ENCODE data around the gene ITGB3BP.
"Not testable (repeated sequence)": the region's sequence is repeated elsewhere in the genome, so short reads cannot be mapped to it uniquely, and the experiment has no call there.

ITGB3BP gene

DNA sequence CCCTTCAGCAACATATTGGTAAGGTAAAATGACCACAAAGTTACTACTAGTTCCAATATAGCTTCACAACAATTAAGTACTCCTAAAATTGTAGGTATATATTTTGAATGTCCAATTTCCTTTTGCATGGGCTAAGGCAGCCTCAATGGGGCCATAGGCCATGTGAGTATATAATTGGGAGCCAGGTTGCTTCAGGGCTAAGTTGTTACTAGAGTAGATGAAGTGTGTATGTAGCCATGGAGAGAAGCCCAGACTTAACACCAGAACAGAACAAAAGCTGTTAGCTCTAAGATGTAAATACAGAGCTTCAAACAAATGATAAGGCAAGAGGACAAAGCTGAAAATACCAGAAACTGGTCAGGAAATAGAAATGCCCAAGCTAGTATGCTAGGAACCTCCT is 16.2 kb downstream of the ITGB3BP start:
- no peak for DNase-seq (ENCODE audit: low read depth)

DNA sequence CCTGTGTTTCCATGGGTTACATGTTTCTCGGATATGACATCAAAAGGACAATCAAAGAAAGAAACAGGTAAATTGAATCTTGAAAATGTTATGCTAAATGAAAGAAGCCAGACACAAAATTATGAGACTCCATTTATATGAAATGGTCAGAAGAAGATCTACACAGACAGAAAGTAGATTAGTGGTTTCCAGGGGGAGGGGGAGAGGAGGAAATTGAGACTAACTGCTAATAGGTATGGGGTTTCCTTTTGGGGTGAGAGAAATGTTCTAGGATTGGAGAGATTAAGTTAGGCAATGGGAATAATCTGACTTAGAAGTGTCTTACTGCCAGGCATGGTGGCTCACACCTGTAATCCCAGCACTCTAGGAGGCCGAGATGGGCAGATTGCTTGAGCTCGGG is 21.8 kb downstream of the ITGB3BP start:
- DNase-seq (ENCODE audit: low read depth), result no peak

DNA sequence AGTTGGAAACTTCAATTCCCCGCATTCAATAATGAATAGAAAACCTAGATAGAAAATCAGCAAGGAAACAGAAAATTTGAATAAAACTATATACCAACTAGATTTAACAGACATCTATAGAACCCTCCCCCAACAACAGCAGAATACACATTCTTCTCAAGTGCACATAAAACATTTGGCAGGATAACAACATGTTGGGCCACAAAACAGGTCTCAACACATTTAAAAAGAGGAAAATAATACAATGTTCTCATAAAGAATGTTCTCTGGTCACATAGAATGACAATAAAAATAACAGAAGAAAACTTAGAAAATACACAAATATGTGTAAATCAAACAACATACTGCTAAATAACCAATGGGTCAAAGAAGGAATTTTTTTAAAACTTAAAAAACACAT is 24.9 kb downstream of the ITGB3BP start:
- no peak for DNase-seq (ENCODE audit: low read depth)

DNA sequence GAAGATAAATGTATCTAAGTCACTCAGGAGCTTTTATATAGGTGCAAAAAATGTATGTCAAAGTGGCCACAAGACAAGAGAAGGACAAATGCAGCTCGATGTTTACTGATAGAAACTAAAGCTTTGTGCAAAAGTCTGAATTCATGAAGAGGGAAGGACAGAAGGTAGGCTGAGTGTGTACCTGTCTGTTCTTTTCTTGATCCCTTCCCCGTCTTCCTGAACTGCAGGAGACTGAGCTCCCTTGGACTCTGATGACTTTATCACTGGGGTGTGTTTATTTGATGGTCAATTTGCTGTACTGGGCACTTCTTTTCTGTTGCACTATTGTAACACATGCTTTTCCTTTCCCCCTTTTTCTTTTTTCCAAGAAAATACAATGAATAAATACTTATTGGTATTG is 25.4 kb downstream of the ITGB3BP start:
- no peak for DNase-seq (ENCODE audit: low read depth)

DNA sequence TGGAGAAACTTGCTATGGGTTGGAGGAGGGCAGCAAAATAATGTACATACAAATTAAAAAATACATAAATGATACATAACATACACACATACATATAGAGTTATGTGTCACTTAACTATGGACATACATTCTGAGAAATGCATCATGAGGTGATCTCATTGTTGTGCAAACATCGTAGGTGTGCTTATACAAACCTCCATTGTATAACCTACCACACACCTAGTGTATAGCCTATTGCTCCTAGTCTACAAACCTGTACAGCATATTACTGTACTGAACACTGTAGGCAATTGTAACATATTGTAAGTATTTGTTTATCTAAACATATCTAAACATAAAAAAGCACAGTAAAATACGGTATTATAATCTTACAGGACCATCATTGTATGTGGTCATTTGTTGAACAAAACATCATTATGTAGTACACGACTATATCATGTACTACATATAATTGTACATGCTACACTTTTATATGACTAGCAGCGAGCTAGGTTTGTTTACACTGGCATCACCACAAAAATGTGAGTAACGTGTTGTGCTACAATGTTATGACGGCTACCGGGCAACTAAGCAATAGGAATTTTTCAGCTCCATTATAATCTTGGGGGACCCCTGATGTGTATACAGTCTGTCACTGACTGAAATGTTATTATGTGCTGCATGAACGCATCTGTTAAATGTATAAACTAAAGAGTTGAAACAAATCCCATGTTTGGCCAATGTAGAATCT is 35.5 kb downstream of the ITGB3BP start:
- no peak for DNase-seq (ENCODE audit: low read depth)

DNA sequence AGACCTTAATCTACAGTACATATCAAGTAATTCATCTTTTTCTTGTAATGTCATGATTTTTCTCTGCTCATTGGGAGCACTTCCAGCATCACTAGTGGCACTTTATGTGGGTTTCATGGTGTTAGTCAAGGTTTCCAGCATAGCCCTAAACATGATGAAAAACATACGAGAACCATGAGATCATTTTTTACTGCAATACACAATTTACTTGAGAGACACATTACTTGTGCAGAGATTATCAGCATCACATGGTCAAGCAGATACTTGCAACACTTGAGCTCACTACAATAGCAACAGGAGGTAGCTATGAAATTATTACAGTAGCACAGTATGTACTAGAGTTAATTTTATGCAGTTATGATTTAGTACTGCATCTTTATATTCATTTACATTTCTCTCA is 36.4 kb downstream of the ITGB3BP start:
- DNase-seq (ENCODE audit: low read depth), result no peak

DNA sequence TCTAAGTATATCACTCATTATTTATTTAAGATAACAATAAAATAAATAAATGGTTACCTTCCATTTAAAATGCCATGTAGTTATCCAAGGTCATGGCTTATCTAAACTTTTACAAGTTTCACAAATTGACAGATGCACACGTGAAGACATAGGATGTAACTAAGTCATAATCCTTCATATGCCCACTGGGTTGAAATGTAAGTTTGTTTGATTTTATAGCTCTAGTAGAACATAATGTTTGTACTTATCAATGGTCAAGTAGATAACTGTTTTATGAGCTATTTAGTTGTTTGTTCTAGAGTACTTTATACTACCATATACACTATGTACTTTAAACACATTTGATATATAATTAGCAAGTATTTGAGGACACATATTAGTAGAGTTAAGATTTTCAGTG is 43.0 kb downstream of the ITGB3BP start:
- no peak for DNase-seq (ENCODE audit: low read depth)

DNA sequence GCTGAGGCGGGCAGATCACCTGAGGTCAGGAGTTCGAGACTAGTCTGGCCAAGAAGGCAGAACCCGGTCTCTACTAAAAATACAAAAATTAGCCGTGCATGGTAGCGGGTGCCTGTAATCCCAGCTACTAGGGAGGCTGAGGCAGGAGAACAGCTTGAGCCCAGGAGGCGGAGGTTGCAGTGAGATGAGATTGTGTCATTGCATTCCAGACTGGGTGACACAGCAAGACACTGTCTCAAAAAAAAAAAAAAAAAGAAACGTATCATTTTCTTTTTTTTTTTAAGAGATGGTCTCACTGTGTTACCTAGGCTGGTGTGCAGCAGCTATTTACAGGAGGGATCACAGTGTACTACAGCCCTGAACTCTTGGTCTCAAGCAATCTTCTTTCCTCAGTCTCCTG is 47.3 kb downstream of the ITGB3BP start:
- DNase-seq (ENCODE audit: low read depth), result no peak

DNA sequence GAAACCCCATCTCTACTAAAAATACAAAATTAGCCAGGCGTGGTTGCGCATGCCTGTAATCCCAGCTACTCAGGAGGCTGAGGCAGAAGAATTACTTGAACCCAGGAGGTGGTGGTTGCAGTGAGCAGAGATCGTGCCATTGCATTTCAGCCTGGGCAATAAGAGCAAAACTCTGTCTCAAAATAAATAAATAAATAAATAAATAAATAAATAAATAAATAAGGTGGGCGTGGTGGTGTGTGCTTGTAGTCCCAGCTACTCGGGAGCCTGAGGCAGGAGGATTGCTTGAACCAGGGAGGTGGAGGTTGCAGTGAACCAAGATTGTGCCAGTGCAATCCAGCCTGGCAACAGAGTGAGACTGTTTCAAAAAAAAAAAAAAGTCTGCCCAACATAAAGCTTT is 54.3 kb downstream of the ITGB3BP start:
- DNase-seq (ENCODE audit: low read depth), result not testable (repeated sequence)

DNA sequence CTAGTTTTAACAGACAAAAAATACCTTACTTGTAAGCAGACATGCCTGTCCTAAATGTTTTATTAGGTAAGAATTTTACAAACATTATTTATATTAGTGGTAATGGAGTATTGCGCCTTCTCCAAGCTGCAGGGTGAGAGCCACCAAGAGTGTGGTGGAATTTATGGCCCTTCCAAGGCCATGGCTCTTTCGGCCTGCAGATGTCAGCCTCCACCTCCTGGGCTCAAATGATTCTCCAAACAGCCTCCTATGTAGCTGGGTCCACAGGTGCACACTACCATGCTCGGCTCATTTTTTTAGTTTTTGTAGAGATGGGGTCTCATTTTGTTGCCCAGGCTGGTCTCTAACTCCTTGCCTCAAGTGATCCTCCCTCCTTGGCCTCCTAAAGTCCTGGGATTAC is 56.3 kb downstream of the ITGB3BP start:
- no peak for DNase-seq (ENCODE audit: low read depth)

DNA sequence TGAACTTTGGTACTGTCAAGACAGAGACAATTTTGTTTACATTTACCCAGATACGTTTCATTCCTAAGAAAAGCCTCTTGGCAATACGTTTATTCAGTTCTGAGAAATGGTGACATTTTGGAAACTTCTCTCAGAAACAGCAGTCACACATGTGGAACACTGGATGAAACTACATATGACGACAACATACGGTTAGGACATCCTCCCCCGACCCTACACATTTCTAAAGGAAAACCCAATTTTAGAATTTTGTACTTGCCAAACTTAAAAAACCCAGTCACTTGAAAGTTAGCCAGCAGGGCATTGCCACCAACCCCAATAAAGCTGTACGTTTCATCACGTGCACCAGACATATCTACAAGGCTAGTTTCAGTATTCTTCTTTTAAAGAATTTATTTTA is 56.8 kb downstream of the ITGB3BP start:
- no peak for DNase-seq (ENCODE audit: low read depth)

DNA sequence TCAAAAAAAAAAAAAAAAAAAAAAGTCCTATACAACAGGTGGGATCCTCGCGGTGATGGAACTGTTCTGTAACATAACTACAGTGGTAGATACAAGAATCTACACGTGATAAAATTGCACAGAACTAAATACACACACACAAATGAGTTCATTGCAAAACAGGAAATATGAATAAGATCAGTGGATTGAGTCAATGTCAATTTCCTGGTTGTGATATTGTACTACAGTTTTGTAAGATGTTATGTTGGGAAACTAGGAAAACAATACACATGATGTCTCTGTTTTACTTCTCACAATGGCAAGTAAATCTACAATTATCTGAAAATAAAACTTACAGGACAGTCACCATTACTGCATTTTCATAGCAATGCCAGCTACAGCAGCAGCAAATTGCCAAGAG is 59.8 kb downstream of the ITGB3BP start:
- DNase-seq (ENCODE audit: low read depth), result no peak

DNA sequence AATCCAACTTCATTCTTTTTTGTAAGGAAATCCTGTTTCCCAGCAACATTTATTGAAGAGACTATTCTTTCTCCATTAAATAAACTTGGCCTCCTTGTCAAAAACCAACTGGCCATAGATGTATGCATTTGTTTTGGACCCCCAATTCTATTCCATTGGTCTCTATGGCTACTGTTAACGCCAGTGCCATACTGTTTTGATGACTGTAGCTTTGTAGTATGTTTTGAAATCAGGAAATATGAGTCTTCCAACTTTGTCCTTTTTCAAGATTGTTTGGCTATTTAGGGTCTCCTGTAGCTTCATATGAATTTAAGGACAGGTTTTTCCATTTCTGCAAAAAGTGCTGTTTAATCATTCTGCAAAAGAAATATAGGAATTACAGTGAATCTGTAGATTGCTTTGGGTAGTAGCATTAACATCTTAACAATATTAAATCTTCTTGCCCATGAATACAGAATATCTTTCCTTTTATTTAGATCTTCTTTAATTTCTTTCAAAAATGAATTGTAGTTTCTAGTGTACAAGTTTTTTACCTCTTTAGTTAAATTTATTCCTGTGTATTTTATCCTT is 61.3 kb downstream of the ITGB3BP start:
- no peak for DNase-seq (ENCODE audit: low read depth)

DNA sequence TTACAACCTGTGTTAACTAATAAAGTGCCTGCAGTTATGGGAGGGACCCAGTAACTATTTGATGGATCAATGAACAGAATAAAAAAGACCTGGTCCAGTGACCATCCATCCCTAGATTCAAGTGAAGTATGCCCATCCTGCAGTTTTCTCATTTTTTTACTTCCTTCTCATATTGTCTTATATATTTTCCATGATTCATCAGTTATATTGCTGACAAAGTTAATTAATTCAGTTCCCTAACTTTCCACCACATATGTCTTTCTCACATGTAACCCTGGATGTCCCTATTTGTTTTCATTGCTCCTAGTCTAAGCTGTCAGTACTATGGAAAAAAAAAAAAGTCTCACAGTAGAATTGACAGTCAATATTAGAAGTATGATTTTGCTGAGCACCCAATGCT is 64.3 kb downstream of the ITGB3BP start:
- no peak for DNase-seq (ENCODE audit: low read depth)

DNA sequence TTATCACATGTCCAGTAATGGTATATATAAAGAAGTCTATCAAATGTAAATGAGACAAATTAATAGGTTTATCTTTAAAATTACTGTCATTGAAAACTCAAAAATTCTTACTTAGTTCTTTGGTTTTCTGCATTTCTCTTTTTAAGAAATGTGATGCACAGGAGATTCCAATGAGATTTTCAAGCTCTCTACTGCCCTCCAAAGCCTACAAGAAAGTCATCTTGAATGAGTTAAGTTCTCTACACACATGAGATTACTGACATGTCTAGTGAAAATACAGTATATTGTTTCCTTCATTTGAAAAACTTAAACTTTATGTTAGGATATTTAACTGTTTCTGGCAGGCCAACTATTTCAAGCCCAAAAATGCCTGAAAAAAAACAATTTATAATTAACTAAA is 68.8 kb downstream of the ITGB3BP start:
- DNase-seq (ENCODE audit: low read depth), result no peak

DNA sequence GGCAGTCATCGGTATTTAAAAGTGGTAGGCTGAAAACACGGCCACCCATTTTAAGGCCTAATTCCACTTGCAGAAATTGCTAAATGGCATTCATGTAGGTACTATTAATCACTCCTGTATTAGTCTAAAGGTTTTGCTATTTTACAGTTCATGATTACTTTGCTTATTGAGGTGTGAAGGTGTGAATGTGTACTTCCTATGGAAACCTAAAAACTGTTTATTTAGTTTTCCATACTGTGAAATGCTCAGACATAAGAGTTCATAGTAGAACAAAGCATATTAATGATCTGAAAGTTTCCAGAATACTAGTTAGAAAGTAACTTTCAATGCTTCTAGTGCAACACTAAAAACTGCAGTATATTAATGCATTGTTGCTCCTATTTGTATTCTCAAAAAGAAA is 69.8 kb downstream of the ITGB3BP start:
- no peak for DNase-seq (ENCODE audit: low read depth)

DNA sequence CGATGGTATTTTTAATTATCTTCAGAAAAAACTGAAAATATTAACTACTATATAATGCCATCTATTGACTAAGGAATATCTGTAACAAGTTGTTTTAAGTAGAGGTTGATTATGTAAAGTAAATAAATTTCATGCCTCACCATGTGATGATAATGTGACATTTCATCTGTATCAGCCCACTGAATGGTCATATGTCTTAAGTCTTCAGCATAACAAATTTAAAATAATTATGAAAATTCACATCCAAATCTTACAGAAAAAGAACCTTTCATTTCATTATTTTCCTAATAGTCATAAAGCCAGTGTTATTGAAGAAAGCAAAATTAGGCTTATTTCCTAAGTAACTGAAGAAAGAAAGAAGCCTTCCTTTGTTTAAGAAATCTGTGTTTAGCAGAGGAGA is 72.6 kb downstream of the ITGB3BP start:
- DNase-seq (ENCODE audit: low read depth), result no peak

DNA sequence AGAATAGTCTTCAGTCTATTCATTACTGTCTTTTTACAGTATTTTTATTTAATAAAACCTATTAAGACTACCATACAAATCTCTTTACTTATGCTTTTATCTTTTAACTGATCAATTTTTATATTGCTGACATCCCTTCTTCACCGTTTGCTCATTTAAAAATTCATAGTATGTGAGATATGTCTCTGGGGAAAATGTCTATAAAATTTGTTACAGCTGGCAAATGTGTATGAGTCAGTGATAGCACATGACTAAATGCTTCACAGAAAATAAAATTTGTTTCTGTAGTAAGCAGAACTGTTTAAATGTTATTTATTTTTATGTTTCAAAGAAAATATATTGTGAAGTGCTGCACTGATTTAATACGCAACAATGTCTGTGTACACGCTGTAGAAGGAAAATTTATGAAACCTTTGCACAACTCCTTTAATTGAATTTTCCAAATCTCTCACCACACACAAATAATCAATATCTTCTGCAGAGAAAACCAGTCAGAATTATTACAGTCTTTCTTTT is 74.2 kb downstream of the ITGB3BP start:
- no peak for DNase-seq (ENCODE audit: low read depth)

DNA sequence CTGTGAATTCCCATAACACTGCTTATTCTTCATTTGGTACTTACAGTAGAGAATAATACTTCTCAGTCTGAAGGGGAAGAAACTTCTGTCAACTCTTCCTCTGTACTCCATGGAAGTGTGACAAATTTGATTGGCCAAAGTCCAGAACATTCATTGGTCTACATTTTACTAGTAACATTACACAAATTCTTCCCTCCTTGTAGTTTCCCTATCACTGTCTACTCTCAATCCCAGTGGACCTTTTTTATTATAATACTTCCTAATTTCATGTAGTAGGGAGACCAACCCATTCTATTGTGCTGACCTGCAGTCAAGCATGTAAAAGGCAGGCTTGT is 80.9 kb downstream of the ITGB3BP start:
- no peak for DNase-seq (ENCODE audit: low read depth)

DNA sequence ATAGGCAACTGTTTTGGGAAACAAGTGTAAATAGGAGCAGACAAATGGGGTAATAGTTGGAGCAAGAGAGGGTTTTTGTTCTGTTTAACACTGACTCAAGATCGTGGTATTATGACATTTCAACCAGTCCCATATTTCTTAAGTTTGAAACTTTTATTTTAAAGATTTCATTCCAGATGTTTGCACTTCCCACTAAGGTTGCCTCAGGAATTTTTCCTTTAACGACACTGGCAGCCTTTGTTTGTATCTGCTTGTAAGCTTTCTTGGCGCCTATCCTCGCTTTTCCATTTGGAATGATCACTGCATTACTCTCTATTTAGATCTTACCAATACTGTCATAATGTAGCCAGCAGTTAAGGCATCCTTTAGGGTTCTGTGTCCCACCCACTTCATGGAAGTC is 87.9 kb downstream of the ITGB3BP start:
- DNase-seq (ENCODE audit: low read depth), result no peak

DNA sequence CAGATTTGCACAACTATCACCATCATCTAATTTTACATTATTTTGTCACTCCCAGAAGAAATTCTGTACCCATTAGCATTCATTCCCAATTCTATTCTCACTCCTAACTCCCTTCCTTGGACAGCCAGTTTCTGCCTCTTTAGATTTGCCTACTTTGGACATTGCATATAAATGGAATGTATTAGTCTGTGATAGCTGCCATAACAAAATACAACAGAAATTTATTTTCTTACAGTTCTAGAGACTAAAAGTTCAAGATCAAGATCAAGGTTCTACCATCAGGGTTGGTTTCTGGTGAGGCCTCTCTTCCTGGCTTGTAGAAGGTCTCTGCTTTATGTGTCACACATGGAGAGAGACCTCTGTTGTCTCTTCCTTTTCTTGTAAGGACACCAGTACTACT is 93.7 kb downstream of the ITGB3BP start:
- no peak for DNase-seq (ENCODE audit: low read depth)

DNA sequence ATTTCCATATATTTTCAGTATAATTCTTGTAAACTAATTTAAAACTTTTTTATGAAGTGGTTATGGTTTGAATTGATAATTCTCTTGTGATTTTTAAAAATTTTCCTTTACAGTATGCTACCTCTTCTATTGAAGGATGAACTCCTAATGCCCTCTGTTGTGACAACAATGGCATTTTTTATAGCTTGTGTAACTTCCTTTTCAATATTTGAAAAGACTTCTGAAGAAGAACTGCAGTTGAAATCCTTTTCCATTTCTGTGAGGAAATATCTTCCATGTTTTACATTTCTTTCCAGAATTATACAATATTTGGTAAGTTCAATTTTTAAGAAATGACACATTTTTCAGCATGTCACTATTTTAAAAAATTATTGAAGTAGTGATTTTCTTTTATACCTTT is 94.2 kb downstream of the ITGB3BP start:
- no peak for DNase-seq (ENCODE audit: low read depth)

DNA sequence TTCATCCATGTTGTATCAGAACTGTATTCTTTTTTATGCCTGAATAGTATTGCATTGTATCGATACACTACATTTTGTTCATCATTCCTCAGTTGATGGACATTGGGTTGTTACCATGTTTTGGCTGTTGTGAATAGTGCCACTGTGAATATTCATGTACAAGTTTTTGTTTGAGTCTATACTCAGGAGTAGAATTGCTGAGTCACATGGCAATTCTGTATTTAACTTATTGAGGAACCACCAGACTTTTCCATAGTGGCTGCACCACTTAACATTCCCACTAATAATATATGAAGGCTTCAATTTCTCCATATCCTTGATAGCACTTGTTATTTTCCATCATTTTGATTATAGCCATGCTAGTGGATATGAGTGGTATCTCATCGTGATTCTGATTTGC is 99.4 kb downstream of the ITGB3BP start:
- DNase-seq (ENCODE audit: low read depth), result no peak

DNA sequence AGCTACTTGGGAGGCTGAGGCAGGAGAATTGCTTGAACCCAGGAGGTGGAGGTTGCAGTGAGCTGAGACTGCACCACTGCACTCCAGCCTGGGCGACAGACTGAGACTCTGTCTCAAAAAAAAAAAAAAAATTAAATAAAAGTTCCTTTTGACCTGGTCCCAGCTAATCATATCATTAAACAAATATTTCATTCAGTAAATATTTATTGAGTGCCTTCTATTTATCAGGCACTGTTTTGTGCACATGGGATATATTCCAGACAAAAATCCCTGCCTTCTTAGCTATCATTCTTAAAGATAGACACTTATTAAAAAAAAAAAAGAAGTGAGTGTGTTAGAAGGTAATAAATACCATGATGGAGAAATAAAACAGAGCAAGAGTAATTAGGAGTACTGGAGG is 102.3 kb downstream of the ITGB3BP start:
- DNase-seq (ENCODE audit: low read depth), result not testable (repeated sequence)

Measured in T-helper 22 cell (primary cell).